SH-SY5Y (cell line): ENCODE results near the gene PGAP2.

Experiments used
- GATA2 ChIP-seq: IDR thresholded peaks from 2 replicates; pipeline ENCODE4 v1.6.1; 2011; ENCODE audit warnings: mild to moderate bottlenecking, low read depth, low read length
- GATA3 ChIP-seq: IDR thresholded peaks from 2 replicates; pipeline ENCODE4 v1.6.1; 2011; ENCODE audit warnings: low read depth, mild to moderate bottlenecking, low read length, moderate library complexity

DNA sequence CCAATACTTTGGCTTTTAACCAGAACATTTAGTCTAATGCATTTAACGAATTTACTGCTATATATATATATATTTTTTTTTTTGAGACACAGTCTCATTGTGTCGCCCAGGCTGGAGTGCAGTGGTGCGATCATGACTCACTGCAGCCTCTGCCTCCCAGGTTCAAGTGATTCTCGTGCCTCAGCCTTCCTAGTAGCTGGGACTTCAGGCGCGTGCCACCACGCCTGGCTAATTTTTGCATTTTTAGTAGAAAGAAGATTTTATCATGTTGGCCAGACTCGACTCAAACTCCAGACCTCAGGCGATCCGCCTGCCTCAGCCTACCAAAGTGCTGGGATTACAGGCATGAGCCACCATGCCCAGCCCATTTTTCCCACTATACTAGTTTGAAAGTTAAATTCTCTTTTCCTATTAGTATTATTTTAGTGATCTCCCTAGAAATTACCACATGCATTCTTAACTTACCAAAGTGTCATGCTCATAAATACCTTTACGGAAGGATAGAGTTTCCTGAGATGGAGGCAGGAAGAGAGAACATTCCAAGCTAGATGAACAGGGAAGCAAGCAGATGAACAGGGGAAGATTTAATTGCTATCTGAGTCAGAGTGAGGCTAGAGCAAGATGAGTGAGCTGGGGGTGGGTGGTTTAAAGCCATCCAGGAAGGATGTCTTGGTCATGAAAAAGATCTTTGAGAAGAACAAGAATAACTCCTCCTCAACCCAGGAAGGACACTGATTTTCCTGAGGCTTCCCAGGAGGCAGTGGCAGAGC is 4.4 kb upstream of the PGAP2 start:
- no peak for TF ChIP-seq GATA2
- no peak for TF ChIP-seq GATA3
